K562 (cell line): ENCODE results near the gene GFI1. TPM values are rescaled to one million over a fixed set of nuclear protein-coding genes. Genes with fewer than 3 reads are reported as not detected.

Experiments used
- ATAC-seq: fragments of 200-7000 bp; cut with Tn5 transposase; 3 replicates; pipeline ENCODE4 v1.9.1; 2020; ENCODE audit warnings: moderate library complexity
- BruUV-seq: library from RNA; stranded (reverse); fragments of 400-500 nt; replicated peaks from 2 replicates; lab custom pipeline; 2021; lab: Mats Ljungman, UMichigan
- CTCF ChIA-PET: fragments of 300-600 bp; formaldehyde crosslinking; extraction: SDS; loops from one replicate; lab custom pipeline; 2021; ENCODE audit warnings: low intra/inter-chr PET ratio; lab: Yijun Ruan, JAX
- POLR2A ChIA-PET: fragments of 300-600, 350-650 bp; sonication (Branson Sonifier 250); formaldehyde crosslinking; extraction: SDS; loops from one replicate; lab custom pipeline; 2021; ENCODE audit warnings: antibody characterized with exemption, inconsistent platforms; lab: Yijun Ruan, JAX
- DNase-seq, 4 experiments: peaks; one replicate each; pipeline versions ENCODE4 v3.0.0 to v3.0.0-alpha.2; 2011 to 2018; ENCODE audit warnings: low spot score in 3 of 4, mixed read lengths in 3 of 4; ENCODE audit errors: extremely low read depth in 1 of 4
- FAIRE-seq: peaks from 2 replicates; lab custom pipeline; 2011; peaks lifted over from hg19 to GRCh38; lab: Jason Lieb, UNC
- H2AFZ ChIP-seq: 2 replicates; pipeline ENCODE4 v1.6.0; 2011; ENCODE audit warnings: low read depth, low read length, control low read depth, inconsistent platforms
- H3K27ac ChIP-seq: fragments of 200-600 bp; 3 replicates; pipeline ENCODE4 v1.8.0; 2011; ENCODE audit warnings: low read depth, mild to moderate bottlenecking, control low read depth, inconsistent platforms, low read length, moderate library complexity, mixed read lengths; ENCODE audit errors: extremely low read depth
- H3K27me3 ChIP-seq, 2 experiments: fragments of 300-600 bp in 1 of 2; 2 replicates in 1 of 2; 3 replicates in 1 of 2; pipeline versions ENCODE4 v1.6.0 to v1.8.0; 2011; ENCODE audit warnings: inconsistent platforms in 2 of 2, low read length in 2 of 2, mild to moderate bottlenecking in 1 of 2, mixed read lengths in 1 of 2, moderate library complexity in 1 of 2; ENCODE audit not compliant: control insufficient read depth in 2 of 2, insufficient read depth in 2 of 2
- H3K36me3 ChIP-seq: fragments of 300-600 bp; 3 replicates; pipeline ENCODE4 v1.8.0; 2011; ENCODE audit warnings: mild to moderate bottlenecking, low read length, inconsistent platforms; ENCODE audit not compliant: control insufficient read depth, insufficient read depth
- H3K4me1 ChIP-seq, 2 experiments: fragments of 200-600 bp in 1 of 2; replicated peaks in 1 of 2; 2 replicates in 1 of 2; 3 replicates in 1 of 2; pipeline versions ENCODE4 v1.5.1 to v1.8.0; 2011; ENCODE audit warnings: inconsistent platforms in 2 of 2, low read length in 2 of 2, mild to moderate bottlenecking in 1 of 2, mixed read lengths in 1 of 2, moderate library complexity in 1 of 2; ENCODE audit not compliant: control insufficient read depth in 2 of 2, insufficient read depth in 2 of 2
- H3K4me2 ChIP-seq: 2 replicates; pipeline ENCODE4 v1.6.1; 2011; ENCODE audit warnings: low read length, control low read depth, inconsistent platforms, mixed read lengths; ENCODE audit not compliant: insufficient read depth
- H3K4me3 ChIP-seq: fragments of 200-600 bp; sonication (generic), shearing (Covaris generic); 2 replicates; pipeline ENCODE4 v1.5.1; 2016; ENCODE audit warnings: control low read depth, inconsistent platforms
- H3K79me2 ChIP-seq: fragments of 200-600 bp; 3 replicates; pipeline ENCODE4 v1.8.0; 2011; ENCODE audit warnings: low read length, inconsistent platforms; ENCODE audit not compliant: control insufficient read depth, insufficient read depth
- H3K9ac ChIP-seq, 2 experiments: 2 replicates each; pipeline versions ENCODE4 v1.6.0 to v1.6.1; 2011; ENCODE audit warnings: low read depth in 2 of 2, low read length in 2 of 2, control low read depth in 1 of 2, inconsistent platforms in 1 of 2, mild to moderate bottlenecking in 1 of 2, mixed read lengths in 1 of 2; ENCODE audit not compliant: insufficient read depth in 1 of 2
- H3K9me1 ChIP-seq: one replicate; pipeline ENCODE4 v1.6.0; 2011; ENCODE audit warnings: inconsistent platforms, mild to moderate bottlenecking, low read length, moderate library complexity; ENCODE audit not compliant: control insufficient read depth, insufficient read depth
- H3K9me3 ChIP-seq: replicated peaks from 2 replicates; pipeline ENCODE4 v1.5.1; 2011; ENCODE audit warnings: low read depth, low read length, inconsistent platforms; ENCODE audit not compliant: control insufficient read depth, insufficient read depth
- H4K20me1 ChIP-seq: replicated peaks from 2 replicates; pipeline ENCODE4 v1.6.1; 2011; ENCODE audit warnings: low read length, inconsistent platforms, mixed read lengths; ENCODE audit not compliant: control insufficient read depth, insufficient read depth
- BRCA1 ChIP-seq, 2 experiments: fragments of 450-650 bp in 1 of 2; sonication (generic) in 1 of 2; formaldehyde crosslinking in 1 of 2; IDR thresholded peaks; 2 replicates each; pipeline versions ENCODE4 v1.5.0 to v1.6.1; 2017 to 2020; ENCODE audit warnings: mild to moderate bottlenecking in 1 of 2, missing genetic modification reagents in 1 of 2
- WGBS: fragments of 100-300 bp; shearing (Covaris generic); methylation state at CpG from one replicate; pipeline ENCODE4 v1.1.6; 2016; ENCODE audit warnings: low coverage, mixed read lengths; ENCODE audit not compliant: insufficient coverage; ENCODE audit errors: missing lambda C conversion rate; 5-methylcytosine and 5-hydroxymethylcytosine counted together
- in situ Hi-C: fragments of 300-500 bp; cut with MboI; formaldehyde crosslinking; loops from 4 replicates; pipeline ENCODE4 v1.15.0; 2018; ENCODE audit warnings: inconsistent platforms, mixed read lengths
- intact Hi-C: fragments of 100-400 bp; cut with micrococcal nuclease; formaldehyde crosslinking; loops from 2 replicates; pipeline ENCODE4 v1.14.2; 2022
- polyA plus RNA-seq, 8 experiments: library from polyadenylated mRNA; depleted of rRNA in 4 of 8; stranded (reverse) in 5 of 8; unstranded in 3 of 8; fragments of >200 nt; fragmentation: Nextera tagmentation in 2 of 8; fragmentation: Illumina TruSeq in 1 of 8; extraction: Ambion mirVana in 2 of 8; extraction: Trizol in 1 of 8; gene quantifications; 2 replicates each; pipeline versions ENCODE4 v1.2.1 to v1.2.3, GENCODE V29; 2011 to 2014; ENCODE audit warnings: inconsistent platforms in 1 of 8, missing spikeins in 1 of 8
- total RNA-seq, 7 experiments: library from RNA; depleted of rRNA in 6 of 7; stranded (reverse); fragments of >200 nt in 6 of 7; fragmentation: Illumina TruSeq in 2 of 7; extraction: Trizol in 2 of 7; gene quantifications; 2 replicates each; pipeline versions ENCODE4 v1.2.1 to v1.2.3, GENCODE V29; 2011 to 2021; ENCODE audit warnings: low replicate concordance in 1 of 7
- TF ChIP-seq, protein P1 (sequence below): fragments of 450-650 bp; IDR thresholded peaks from 2 replicates; pipeline ENCODE4 v1.7.1; 2018; ENCODE audit warnings: mild to moderate bottlenecking, low read depth; ENCODE audit not compliant: partially characterized antibody
- TF ChIP-seq, protein P2 (sequence below): IDR thresholded peaks from 2 replicates; pipeline ENCODE4 v1.6.1; 2011; ENCODE audit not compliant: insufficient read length; ENCODE audit errors: extremely low read depth
- TF ChIP-seq, protein P3 (sequence below): fragments of 250-450 bp; sonication (Bioruptor Pico); IDR thresholded peaks from 2 replicates; pipeline ENCODE4 v1.4.0; 2020
- TF ChIP-seq, protein P4 (sequence below): fragments of 250-450 bp; sonication (Bioruptor Pico); IDR thresholded peaks from 2 replicates; pipeline ENCODE4 v1.5.0; 2021; ENCODE audit warnings: mild to moderate bottlenecking, moderate library complexity

The GFI1 gene
- total and polyA plus RNA-seq, 9 of the 15 experiments (the other 6 are each of a cell fraction or from before 2014, with no cell fraction given) = 0.07 to 0.93 (median 0.46) TPM

DNA sequence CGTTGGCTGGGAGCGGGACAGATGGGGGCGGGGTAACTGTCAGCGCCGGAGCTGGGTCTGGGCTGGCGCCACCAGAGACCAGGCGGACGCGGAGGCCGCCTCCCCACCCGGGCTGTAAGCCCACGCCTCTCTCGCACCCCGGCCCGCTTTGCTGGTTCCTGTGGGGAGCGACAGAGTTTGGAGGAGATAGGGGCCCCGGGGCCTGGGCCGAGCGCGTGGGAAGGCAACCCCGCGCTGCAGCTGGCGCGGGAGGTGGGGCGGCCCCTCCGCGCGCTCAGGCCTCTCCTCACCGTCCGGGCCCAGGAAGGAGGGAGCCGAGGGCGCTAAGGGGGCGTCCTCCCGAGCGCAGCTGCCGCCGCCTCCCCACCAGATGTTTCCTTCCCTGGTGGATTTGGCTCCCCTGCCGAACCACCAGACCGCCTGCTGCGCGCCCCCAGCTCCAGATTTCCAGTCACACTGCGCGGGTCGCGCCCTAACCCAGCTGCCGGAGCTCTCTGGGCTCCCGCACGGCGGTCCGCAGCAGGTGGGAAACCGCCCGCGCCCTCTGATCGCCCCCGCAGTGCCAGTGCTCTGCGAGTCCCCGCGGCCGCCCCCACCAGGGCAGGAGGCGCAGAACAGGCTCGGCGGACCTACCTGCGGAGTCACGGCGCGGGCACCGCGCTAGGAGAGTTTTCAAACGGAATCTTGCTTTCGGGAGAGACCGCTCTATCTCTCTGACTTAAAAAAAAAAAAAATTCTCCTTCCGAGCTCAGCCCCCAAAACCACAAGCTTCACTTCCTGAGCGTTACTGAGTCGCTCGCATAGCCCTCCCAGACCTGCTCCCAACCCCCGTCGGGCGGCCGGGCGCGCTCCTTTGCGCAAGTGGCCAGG is 1.1 kb downstream of the GFI1 start:
- BruUV-seq = no TSS peak
- Histone ChIP-seq H3K36me3 (no peaks in the 10 kb centered on the region), H3K79me2 (no peaks in the 10 kb centered on the region), H3K4me1 (peaks cover 0 to 24% of the 10 kb centered on the region in 2 experiments; a peak in 2 of 5 replicates), H3K27ac (no peak overlapping the region), H3K27me3 (peaks cover 5 to 26% of the 10 kb centered on the region in 2 experiments; a peak in 3 of 5 replicates), H3K9me3 (peaks cover 5% of the 10 kb centered on the region; the same call in 1 of the 2 replicates), H4K20me1 (no peaks in the 10 kb centered on the region), H3K4me2 (peak overlapping the region; percentile 67), H3K4me3 (peak overlapping the region; percentile 50), H2AFZ (peak overlapping the region; percentile 82), H3K9ac (peak overlapping the region; percentile 15 to 85; a peak in 3 of 4 replicates), H3K9me1 (no peaks in the 10 kb centered on the region)
- FAIRE-seq (no peak), DNase-seq (peak; percentile 65 to 75 (median 67)), ATAC-seq (peak; percentile 94)
- ChIA-PET POLR2A (interaction anchor here (0.9 to 1.0 kb wide), 2 partner anchors 11 to 187 kb away, joined by 3 to 4 read pairs; partner anchors contain the start of genes GLMN and RPAP2), CTCF (interaction anchor here (1.1 kb wide), 1 partner anchor 176 kb away, joined by 3 read pairs; no protein-coding TSS in a partner anchor)
- intact Hi-C loops = no loop called here
- in situ Hi-C loops = no loop called here
- 3% methylated on average over 64 of the region's 82 CpGs for WGBS
- TF ChIP-seq BRCA1 (IDR thresholded peaks at IDR 0.05) (no peak), BRCA1 (CRISPR knock-in tag; IDR thresholded peaks at IDR 0.05) (no peak)
- TF ChIP-seq, protein P1, sequence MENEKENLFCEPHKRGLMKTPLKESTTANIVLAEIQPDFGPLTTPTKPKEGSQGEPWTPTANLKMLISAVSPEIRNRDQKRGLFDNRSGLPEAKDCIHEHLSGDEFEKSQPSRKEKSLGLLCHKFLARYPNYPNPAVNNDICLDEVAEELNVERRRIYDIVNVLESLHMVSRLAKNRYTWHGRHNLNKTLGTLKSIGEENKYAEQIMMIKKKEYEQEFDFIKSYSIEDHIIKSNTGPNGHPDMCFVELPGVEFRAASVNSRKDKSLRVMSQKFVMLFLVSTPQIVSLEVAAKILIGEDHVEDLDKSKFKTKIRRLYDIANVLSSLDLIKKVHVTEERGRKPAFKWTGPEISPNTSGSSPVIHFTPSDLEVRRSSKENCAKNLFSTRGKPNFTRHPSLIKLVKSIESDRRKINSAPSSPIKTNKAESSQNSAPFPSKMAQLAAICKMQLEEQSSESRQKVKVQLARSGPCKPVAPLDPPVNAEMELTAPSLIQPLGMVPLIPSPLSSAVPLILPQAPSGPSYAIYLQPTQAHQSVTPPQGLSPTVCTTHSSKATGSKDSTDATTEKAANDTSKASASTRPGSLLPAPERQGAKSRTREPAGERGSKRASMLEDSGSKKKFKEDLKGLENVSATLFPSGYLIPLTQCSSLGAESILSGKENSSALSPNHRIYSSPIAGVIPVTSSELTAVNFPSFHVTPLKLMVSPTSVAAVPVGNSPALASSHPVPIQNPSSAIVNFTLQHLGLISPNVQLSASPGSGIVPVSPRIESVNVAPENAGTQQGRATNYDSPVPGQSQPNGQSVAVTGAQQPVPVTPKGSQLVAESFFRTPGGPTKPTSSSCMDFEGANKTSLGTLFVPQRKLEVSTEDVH = no peak
- TF ChIP-seq, protein P2, sequence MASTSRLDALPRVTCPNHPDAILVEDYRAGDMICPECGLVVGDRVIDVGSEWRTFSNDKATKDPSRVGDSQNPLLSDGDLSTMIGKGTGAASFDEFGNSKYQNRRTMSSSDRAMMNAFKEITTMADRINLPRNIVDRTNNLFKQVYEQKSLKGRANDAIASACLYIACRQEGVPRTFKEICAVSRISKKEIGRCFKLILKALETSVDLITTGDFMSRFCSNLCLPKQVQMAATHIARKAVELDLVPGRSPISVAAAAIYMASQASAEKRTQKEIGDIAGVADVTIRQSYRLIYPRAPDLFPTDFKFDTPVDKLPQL = no peak
- TF ChIP-seq, protein P3, sequence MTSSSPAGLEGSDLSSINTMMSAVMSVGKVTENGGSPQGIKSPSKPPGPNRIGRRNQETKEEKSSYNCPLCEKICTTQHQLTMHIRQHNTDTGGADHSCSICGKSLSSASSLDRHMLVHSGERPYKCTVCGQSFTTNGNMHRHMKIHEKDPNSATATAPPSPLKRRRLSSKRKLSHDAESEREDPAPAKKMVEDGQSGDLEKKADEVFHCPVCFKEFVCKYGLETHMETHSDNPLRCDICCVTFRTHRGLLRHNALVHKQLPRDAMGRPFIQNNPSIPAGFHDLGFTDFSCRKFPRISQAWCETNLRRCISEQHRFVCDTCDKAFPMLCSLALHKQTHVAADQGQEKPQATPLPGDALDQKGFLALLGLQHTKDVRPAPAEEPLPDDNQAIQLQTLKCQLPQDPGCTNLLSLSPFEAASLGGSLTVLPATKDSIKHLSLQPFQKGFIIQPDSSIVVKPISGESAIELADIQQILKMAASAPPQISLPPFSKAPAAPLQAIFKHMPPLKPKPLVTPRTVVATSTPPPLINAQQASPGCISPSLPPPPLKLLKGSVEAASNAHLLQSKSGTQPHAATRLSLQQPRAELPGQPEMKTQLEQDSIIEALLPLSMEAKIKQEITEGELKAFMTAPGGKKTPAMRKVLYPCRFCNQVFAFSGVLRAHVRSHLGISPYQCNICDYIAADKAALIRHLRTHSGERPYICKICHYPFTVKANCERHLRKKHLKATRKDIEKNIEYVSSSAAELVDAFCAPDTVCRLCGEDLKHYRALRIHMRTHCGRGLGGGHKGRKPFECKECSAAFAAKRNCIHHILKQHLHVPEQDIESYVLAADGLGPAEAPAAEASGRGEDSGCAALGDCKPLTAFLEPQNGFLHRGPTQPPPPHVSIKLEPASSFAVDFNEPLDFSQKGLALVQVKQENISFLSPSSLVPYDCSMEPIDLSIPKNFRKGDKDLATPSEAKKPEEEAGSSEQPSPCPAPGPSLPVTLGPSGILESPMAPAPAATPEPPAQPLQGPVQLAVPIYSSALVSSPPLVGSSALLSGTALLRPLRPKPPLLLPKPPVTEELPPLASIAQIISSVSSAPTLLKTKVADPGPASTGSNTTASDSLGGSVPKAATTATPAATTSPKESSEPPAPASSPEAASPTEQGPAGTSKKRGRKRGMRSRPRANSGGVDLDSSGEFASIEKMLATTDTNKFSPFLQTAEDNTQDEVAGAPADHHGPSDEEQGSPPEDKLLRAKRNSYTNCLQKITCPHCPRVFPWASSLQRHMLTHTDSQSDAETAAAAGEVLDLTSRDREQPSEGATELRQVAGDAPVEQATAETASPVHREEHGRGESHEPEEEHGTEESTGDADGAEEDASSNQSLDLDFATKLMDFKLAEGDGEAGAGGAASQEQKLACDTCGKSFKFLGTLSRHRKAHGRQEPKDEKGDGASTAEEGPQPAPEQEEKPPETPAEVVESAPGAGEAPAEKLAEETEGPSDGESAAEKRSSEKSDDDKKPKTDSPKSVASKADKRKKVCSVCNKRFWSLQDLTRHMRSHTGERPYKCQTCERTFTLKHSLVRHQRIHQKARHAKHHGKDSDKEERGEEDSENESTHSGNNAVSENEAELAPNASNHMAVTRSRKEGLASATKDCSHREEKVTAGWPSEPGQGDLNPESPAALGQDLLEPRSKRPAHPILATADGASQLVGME (CRISPR knock-in tag) = 0 out of 2 replicates have a peak, but pooled peaks have one; percentile 44
- TF ChIP-seq, protein P4, sequence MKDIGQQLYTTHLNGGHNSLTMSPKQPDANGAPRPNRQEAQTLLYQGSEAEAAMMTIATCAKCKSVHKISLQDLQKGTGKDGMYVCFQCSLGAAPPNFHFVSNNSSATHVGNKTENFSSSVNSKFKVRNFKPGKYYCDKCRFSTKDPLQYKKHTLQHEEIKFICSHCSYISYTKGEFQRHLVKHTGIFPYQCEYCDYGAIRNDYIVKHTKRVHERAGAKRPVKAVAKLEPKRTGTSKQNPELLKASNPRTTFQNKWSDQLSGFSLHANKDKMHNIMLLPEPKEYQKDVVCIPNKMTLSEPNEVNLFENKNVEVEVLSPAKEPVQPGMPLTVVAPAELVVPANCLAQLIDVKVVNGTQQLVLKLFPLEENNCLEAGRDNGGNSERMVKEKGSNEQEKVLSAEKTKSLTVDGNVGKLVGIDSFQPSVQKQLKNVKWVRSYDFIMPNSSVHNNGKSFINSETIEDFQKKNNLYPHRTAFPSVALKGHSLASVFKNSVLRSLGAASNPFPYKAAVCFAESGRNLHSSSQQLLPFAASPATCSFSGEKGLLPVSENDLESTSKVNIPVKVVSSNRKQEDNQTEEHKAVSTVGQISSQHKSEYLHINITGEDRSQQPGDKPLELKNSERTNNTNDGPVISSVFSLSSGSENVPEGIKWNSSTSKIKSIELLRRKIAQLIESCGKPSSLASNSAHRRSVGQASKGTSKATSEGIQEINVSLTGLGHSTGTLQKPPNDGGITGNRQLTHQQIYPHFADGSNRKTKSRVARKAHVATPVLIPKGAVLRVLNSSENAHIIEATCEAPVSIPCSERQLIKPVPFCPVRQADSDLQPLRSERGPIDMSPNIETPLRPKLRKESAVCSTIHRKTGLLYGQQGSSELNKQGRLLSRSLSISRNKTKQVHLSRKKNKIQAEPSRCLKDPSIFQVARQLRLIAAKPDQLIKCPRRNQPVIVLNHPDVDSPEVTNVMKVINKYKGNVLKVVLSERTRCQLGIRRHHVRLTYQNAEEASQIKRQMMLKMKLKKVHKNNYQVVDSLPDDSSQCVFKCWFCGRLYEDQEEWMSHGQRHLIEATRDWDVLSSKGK (CRISPR knock-in tag) = no peak
